A673 (cell line): ENCODE results near the gene CLN6. TPM values are rescaled to one million over a fixed set of nuclear protein-coding genes. Genes with fewer than 3 reads are reported as not detected.
"Not testable (repeated sequence)": the region's sequence is repeated elsewhere in the genome, so short reads cannot be mapped to it uniquely, and the experiment has no call there.

Experiments used
- BruUV-seq: library from RNA; stranded (reverse); fragments of 400-500 nt; replicated peaks from 2 replicates; lab custom pipeline; 2021; lab: Mats Ljungman, UMichigan
- CTCF ChIA-PET: fragments of 300-600 bp; sonication (Branson Sonifier 250); formaldehyde crosslinking; loops from one replicate; lab custom pipeline; 2022; ENCODE audit warnings: antibody characterized with exemption; lab: Charles Lee
- POLR2A ChIA-PET: fragments of 300-600 bp; sonication (Branson Sonifier 250); formaldehyde crosslinking; loops from one replicate; lab custom pipeline; 2022; ENCODE audit warnings: antibody characterized with exemption; ENCODE audit not compliant: low non-redundant PET; lab: Charles Lee
- DNase-seq: peaks from one replicate; pipeline ENCODE4 v3.0.0-alpha.2; 2015; ENCODE audit warnings: low spot score
- H3K27ac ChIP-seq: fragments of 200-600 bp; sonication (generic); 2 replicates; pipeline ENCODE4 v1.5.1; 2016; ENCODE audit warnings: mixed run types, low read depth, mild to moderate bottlenecking, mixed read lengths, antibody characterized with exemption, low read length; ENCODE audit not compliant: poor library complexity, severe bottlenecking
- H3K27me3 ChIP-seq: fragments of 200-600 bp; sonication (generic); replicated peaks from 2 replicates; pipeline ENCODE4 v1.6.1; 2017; ENCODE audit warnings: mixed run types, low read depth, mild to moderate bottlenecking, mixed read lengths, antibody characterized with exemption, low read length; ENCODE audit not compliant: insufficient read depth, poor library complexity
- H3K36me3 ChIP-seq: fragments of 200-600 bp; sonication (generic); 2 replicates; pipeline ENCODE4 v1.6.1; 2016; ENCODE audit warnings: mixed run types, mild to moderate bottlenecking, mixed read lengths, antibody characterized with exemption, low read length; ENCODE audit not compliant: insufficient read depth, poor library complexity, severe bottlenecking
- H3K4me1 ChIP-seq: fragments of 200-600 bp; sonication (generic); 2 replicates; pipeline ENCODE4 v1.6.1; 2017; ENCODE audit warnings: mixed run types, mild to moderate bottlenecking, mixed read lengths, antibody characterized with exemption, low read length; ENCODE audit not compliant: insufficient read depth, poor library complexity, severe bottlenecking
- H3K4me3 ChIP-seq: fragments of 200-600 bp; sonication (generic); 2 replicates; pipeline ENCODE4 v1.5.1; 2016; ENCODE audit warnings: low read depth, mixed run types, mild to moderate bottlenecking, mixed read lengths, low read length; ENCODE audit not compliant: poor library complexity, severe bottlenecking
- H3K9me3 ChIP-seq: fragments of 200-600 bp; sonication (generic); 2 replicates; pipeline ENCODE4 v1.6.1; 2016; ENCODE audit warnings: mixed run types, low read depth, mild to moderate bottlenecking, mixed read lengths, antibody characterized with exemption, low read length; ENCODE audit not compliant: poor library complexity, severe bottlenecking
- CTCF ChIP-seq: fragments of 300-800, 200-600 bp; sonication (generic); conservative IDR thresholded peaks from 2 replicates; pipeline ENCODE4 v1.5.1; 2017; ENCODE audit warnings: low read depth, mild to moderate bottlenecking, antibody characterized with exemption, low read length, moderate library complexity, mixed read lengths
- EZH2 ChIP-seq: fragments of 200-600 bp; sonication (generic); IDR thresholded peaks from 2 replicates; pipeline ENCODE4 v1.6.1; 2017; ENCODE audit warnings: borderline replicate concordance, low read depth, mild to moderate bottlenecking, mixed read lengths, antibody characterized with exemption, low read length; ENCODE audit not compliant: poor library complexity, severe bottlenecking
- intact Hi-C: fragments of 100-400 bp; cut with micrococcal nuclease; formaldehyde crosslinking; loops from one replicate; pipeline ENCODE4 v1.10.0; 2022; ENCODE audit not compliant: unreplicated experiment
- total RNA-seq: library from RNA; stranded (reverse); gene quantifications from 2 replicates; pipeline ENCODE4 v1.2.3, GENCODE V29; 2021

CLN6 gene
- total RNA-seq, 1 experiment from 2014 or later = 84.7 TPM

- no peaks in the 10 kb centered on the region for H3K9me3 ChIP-seq
- intact Hi-C loops = no loop called here
- H3K4me1 ChIP-seq = peaks cover 27% of the 10 kb centered on the region
- ChIA-PET POLR2A (no interaction called here), CTCF (no interaction called here)
- H3K27ac ChIP-seq = no peak overlapping the region
- no peak for DNase-seq
- TF ChIP-seq CTCF (no peak), EZH2 (no peak)
- no peak overlapping the region for H3K4me3 ChIP-seq
- no TSS peak for BruUV-seq
- H3K36me3 ChIP-seq = no peaks in the 10 kb centered on the region
- H3K27me3 ChIP-seq = no peaks in the 10 kb centered on the region
These were observed 26.0 kb downstream of the CLN6 start for GRCh38 chr15:68203486-68203885.

DNA sequence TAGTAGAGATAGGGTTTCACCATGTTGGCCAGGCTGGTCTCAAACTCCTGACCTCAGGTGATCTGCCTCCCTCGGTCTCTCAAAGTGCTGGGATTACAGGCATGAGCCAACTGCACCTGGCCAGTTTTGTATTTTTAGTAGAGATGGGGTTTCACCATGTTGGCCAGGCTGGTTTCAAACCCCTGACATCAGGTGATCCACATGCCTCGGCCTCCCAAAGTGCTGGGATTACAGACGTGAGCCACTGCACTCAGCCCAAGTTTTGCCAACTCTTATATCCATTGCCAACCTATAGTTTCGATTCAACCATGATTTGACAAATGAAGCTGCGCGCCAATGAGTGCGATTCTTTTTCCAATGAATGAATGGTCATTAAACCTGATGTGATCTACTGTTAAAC lies 26.5 kb downstream of the CLN6 start:
- H3K27ac ChIP-seq, BruUV-seq, CTCF ChIA-PET, H3K36me3 ChIP-seq, H3K27me3 ChIP-seq, DNase-seq, H3K9me3 ChIP-seq, intact Hi-C loops, POLR2A ChIA-PET, H3K4me3 ChIP-seq: not testable (repeated sequence)
- peaks cover 32% of the 10 kb centered on the region for H3K4me1 ChIP-seq

DNA sequence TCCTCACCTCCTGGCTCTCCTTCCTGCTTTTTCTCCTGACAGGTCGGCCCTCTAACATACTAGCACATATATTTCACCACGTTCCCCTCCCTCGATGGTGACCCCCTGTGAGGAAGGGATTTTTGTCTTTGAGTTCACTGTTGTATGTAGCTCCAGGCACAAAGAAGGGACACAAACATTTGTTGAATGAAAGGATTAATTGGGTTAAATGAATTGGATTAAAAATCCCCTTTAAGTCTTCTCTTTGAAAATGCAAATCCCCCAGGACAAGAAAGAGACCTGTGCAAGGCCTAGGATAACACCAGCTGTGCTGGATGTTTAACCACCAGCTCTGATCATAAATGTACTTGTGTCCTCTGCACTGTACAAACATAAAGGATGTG lies 27.7 kb downstream of the CLN6 start:
- CTCF ChIA-PET = no interaction called here
- no TSS peak for BruUV-seq
- H3K27me3 ChIP-seq = no peaks in the 10 kb centered on the region
- H3K9me3 ChIP-seq = no peaks in the 10 kb centered on the region
- POLR2A ChIA-PET = no interaction called here
- no peak overlapping the region for H3K4me3 ChIP-seq
- H3K36me3 ChIP-seq = no peaks in the 10 kb centered on the region
- TF ChIP-seq EZH2 (no peak), CTCF (no peak)
- H3K4me1 ChIP-seq = peaks cover 34% of the 10 kb centered on the region
- peak; percentile 60 for DNase-seq
- intact Hi-C loops = no loop called here
- H3K27ac ChIP-seq = no peak overlapping the region

DNA sequence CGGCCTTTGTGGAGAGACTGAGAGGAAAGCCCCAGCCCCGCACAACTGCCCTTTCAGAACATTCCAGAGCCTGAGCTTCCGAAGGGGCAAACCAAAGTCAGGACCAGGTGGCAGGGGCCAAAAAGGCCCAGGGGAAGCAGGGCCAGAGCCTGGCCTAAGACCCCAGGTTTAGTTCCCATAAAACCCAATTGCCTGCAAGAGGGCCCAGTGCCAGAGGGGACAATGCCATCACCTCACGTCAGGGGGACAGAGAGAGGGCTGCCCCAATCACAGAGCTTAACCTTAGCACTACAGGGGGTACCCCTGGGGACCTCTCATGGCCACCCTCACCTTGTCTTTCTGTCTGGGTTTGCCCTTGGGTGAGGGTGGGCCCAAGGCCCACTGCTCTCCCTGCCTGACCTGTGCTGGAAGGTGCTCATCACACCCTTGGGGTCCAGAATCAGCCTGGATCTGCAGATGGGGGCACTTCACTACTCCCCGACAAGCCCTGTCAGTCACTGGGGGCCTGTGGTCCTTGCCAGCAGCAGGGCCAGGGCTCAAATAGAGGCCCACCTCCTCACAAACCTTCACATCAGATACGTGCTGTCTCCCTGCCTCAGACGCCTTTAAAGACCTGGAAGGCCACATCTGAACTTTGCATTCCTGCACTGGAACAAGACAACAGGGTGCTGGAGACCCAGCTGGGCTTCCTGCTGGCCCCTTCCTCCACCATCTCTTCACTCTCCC lies 28.2 kb downstream of the CLN6 start:
- no peak for DNase-seq
- no peak for TF ChIP-seq CTCF
- no peak for TF ChIP-seq EZH2
- Histone ChIP-seq H3K4me1 (peaks cover 34% of the 10 kb centered on the region), H3K4me3 (no peak overlapping the region), H3K27me3 (no peaks in the 10 kb centered on the region), H3K27ac (no peak overlapping the region), H3K9me3 (no peaks in the 10 kb centered on the region), H3K36me3 (no peaks in the 10 kb centered on the region)
- intact Hi-C loops = no loop called here
- CTCF ChIA-PET = no interaction called here
- no TSS peak for BruUV-seq
- POLR2A ChIA-PET = no interaction called here
